GM19395 (cell line): ENCODE results near the gene MYO5C.
A peak's percentile ranks its signal among the peaks of the same experiment; 100 is the strongest.

ENCODE experiments used
- ATAC-seq: cut with Tn5 transposase; IDR thresholded peaks from one replicate; pipeline ENCODE4 v1.9.1; 2021; ENCODE audit warnings: mild to moderate bottlenecking, moderate library complexity; ENCODE audit not compliant: unreplicated experiment

The MYO5C gene

DNA sequence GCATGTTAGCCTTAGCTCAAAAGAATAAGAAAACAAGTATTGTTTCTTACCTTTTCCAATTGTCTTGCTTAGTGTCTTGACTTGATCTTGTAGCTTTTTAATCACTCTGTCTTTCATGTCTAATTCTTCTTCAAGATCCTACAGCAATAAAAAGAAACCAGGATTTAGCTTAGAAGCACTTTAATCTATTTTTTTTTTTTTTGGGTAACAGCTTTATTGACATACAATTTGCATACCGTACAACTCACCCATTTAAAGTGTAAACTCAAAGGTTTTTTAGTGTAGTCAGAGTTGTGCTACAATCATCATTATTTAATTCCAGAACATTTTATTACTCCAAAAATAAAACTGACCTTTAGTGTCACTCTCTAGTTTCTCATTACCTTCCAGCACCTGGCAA, 81.1 kb downstream of the MYO5C start:
- no peak for ATAC-seq

DNA sequence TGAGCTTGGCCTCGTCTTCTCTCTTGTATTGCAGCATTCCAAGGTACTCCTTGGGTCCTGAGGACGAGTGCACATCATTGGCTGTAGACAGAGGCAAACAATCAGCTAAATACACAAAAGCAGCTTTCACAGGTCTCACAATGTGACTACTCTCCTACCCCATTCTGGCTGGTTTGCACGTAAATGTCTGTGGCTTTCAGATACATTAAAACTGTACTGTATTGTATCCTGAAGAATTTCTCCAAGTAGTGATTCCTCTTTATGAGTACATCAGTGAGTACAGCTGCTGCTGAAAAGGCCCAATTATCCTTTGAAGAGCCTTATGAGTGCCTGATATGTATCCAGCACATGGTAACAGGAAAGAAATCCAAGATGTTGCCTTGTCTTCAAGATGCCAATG, 82.4 kb downstream of the MYO5C start:
- ATAC-seq = no peak

DNA sequence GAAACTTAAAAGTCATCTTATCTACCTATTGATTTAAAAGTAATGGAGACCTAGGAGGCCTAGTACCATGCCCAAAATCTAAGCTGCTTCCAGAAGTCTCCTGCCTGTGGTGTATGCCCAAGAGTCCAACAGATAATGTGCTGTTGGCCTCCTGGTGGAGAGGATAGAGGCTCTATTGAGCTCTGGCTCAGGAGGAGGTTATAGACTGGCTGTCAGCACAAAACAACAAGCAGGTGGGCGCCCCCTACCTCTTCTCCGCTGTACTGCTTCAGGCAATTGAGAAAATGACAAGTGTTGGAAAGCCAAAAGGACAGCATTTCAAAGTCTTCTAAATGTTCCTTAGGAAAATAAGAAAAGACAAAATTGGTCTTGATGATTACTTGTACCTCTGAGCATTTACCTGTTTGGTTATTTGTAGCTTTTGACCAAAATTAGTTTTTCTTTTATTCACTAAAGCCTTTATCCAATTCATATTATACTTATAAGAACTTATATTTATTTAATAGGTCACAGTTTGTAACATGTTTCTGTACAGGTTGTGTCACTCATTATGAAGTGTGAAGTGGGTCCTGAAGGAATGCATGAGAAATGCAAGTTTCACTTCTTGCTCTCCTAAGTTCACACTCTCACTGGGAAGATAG, 87.2 kb downstream of the MYO5C start:
- ATAC-seq = peak; percentile 80

DNA sequence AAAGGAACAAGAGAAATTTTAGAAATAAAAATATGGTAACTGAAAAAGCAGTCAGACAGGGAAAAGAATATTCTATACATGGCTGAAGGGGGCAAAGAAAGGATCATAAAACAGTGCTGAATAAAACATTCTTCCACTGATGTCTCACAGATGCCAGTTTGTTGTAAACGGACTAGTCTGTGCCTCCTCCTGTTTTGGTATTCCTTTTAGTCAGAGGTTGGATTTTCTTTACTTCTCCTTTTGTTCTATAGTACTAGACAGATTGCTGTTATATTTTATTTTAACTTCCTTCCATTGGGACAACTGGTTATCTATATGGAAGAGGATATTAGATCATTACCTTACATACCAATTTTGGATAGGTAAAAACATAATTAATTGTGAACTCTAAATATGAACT, 88.4 kb downstream of the MYO5C start:
- ATAC-seq = no peak

DNA sequence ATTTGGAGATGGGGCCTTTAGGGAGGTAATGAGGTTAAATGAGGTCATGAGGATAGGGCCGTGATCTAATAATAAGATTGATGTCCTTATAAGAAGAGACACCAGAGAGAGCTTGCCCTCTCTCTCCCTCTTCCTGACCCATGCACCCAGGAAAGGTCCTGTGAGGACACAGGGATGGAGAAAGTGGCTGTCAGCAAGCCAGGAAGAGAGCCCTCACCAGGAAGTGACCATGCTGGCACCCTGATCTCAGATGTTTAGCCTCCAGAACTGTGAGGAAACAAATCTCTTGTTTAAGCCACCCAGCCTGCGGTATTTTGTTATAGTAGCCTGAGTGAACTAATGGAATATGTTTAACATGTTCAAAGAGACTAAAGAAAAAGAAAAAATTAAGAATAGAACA, 89.2 kb downstream of the MYO5C start:
- ATAC-seq = no peak

DNA sequence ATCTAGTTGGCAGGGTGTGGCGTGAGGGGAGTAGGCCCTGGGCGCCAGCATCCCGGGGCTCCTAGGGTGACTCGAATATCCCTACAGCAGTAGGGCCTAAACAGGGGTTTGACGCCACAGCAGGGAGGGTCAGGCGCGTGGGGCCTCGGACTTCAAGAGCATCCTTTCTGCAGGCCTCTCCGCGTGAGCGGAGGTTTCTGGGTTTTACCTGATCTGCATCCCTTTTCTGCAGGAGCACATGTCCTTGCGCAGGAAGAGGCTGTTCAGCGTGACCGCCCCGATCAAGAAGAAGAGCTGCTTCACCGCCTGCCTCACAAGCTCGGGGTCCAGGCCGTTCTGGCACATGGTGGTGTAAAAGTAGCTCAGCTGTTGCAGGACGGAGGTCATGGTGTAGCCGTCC, 90.9 kb downstream of the MYO5C start:
- no peak for ATAC-seq

DNA sequence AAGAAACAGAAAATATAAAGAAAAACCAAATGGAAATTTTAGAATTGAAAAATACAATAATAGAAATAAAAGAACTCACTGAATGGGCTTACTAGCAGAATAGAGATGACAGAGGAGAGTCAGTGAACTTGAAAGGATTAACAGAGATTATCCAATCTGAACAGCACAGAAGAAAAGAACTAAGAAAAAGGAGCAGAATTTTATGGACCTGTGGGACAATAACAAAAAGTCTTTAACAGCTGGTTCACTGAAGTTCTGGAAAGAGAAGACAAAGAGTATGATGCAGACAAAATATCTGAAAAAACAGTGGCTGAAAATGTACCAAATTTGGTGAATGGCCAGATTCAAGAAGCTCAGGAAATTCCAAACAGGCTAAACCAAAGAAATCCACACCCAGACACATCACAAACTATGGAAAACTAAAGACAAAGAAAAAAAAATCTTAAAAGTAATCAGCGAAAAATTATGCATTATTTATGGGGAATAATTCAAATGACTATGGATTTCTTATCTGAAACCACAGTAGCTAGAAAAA, 94.7 kb downstream of the MYO5C start:
- ATAC-seq = no peak

DNA sequence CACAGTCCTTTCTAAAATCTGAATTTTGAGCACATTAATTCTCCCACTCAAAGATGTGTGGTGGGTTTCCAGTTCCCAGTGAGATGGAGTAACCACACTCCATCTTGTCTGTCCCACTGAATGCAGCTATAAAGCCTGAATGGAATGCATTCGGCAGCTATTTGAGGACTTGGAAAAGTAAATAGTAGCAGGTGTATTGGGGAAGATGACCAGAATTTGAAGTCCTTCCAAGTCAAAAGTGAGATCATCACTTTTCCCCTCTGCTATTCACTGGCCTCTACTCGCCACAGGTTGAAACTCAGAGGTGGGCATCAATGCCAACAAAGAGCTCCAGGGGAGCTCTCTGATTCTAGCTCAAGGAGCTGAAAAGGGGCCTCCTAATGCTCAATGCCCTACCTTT, 96.3 kb downstream of the MYO5C start:
- no peak for ATAC-seq

DNA sequence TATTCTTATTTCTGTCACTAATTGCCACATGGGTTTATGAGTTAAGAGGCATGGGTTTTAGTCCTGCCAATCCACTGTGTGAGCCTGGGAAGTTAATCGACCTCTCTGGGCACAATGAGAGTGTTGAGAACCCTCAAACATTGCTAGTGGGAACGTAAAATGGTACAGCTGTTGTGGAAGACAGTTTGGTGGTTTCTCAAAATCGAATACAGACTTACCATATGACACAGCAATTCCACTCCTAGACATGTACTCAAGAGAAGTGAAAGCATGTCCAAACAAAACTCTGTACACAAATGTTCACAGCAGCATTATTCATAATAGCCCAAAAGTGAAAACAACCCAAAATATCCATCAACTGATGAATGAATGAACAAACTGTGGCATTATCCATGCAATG, 98.7 kb downstream of the MYO5C start:
- ATAC-seq = no peak

DNA sequence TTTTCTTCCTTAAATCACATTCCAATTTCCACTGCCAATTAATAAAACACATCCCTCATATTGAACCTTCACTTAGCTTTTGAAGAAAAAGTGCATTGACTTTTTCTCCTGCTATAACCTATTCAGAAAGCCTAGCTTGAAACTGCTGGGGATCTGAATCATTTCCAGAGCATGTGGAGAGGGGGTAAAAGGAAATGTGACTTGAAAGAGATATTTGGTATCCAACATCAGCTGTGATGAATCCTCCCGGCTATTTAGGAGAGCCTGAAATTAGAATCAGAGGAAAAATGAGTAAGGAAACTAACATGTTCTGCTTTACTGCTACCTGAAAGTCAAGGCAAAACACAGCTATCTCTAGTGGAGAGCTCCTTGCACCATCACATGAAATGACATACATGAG, 101.8 kb downstream of the MYO5C start:
- no peak for ATAC-seq

DNA sequence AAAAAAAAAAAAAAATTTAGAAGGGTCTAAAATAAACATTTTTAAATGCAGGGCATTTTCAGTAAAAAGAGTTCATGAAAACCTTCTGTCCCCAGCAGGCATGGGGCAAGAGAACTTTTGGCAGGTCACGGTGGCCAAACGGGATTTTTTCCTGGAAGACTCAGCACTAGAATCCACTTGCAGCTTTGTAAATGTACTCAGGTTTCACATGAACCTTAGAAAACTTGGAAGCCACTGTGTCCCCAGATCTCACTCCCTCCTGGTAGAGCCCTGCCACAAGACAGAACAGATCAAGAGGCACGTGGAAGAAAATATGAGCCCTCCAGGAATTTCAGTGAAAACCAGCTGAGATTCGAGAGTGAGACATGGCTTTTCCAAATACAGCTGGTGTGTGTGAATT, 102.3 kb downstream of the MYO5C start:
- no peak for ATAC-seq

DNA sequence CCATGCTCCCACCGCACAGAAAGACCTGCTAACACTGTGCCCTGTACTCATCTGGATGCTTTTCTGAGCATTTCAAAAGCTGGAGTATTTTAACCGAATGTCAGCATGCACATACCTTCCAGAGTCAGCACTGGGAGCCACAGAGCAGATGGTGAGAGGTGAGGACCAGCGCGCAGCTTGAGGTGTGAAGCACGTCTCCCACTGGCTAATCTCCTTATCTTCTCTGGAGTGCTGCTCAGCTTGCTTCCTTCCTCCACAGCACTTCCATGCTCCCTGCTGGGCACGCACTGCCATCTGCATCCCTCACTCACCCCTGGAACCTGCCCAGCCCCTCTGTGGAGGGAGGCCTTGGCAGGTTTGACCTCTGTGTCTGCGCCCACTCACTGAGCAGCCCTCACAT, 104.4 kb downstream of the MYO5C start, which contains the start of gene GNB5:
Gene GNB5 (minus strand): TSS at position 186 of the 400 bp plus-strand sequence. CDS start 6,716 bp downstream, outside the sequence.
- ATAC-seq = no peak

DNA sequence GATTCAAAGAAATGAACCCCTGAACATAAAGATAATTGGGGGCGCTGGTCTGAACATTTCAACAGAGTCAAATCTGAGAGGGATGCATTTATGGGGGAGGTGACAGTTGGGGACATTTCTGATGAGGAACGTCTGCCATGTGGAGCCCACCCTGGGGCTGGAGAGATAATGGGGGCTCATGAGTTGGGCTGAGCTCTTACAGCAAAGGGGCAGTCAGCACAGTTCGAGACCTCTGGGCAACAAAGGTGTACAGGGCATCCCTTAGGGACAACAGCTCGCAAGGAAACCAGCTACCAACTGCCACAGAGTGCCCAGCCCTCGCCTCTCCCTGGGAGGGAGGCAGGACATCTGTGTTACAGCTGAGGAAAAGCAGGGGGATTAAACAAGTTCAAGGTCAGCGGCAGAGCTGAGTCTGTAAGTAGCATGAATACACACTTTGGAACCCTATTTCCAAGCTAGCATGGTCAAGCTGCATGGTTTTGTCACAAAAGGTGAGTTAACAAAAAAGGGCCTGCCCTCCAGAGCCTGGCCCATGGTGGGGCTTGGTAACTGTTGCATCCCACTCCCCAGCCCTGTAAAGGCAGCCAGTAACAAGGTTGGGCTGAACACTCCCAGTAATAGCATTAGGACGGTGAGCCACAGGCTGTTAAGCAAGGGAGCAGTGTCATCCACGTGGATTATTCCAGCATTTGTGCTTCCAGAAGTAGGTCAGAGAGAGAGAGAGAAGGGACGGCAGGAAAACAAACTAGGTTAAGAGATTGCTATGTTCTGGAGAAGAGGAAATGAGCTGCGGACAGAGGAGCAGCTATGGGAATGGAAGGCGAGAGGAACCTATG, 108.7 kb downstream of the MYO5C start:
- ATAC-seq = no peak

DNA sequence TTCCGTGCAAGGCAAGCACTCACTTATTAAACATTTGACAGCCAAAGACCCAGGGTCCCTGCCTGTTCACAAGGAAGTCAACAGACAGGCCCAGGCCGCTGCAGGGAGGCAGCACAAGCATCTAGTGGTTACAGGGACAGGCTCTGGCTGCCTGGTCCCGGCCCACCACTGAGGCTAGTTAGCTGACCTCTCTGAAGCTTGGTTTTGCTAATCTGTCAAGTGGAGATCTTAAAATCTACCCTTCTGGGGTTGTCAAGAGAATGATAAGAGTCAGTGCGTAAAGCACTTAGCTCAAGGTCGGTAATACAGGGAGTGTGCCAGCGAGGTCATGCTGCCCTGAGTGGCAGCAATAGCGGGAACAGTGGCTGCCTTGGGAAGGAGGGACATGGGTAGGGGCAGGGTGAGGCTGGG, 110.4 kb downstream of the MYO5C start:
- ATAC-seq = no peak

DNA sequence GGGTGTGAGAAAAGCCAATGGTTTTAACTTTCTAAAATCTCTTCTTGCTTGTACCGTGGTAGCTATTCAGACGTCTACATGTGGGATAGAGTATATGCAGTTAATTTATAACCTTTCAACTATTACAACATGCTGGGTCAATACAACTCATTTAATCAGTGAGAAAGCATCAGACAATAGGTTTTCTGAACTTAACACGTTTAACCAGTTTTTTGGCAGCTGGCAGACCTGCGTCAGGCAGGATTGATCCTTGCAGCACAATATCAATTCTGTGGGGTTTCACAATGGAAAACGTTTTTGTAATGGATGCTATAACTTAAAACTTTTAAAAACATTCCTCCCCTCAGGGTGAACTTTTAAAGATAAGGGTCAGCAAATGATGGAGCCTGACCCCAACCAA, 110.9 kb downstream of the MYO5C start:
- ATAC-seq = no peak

DNA sequence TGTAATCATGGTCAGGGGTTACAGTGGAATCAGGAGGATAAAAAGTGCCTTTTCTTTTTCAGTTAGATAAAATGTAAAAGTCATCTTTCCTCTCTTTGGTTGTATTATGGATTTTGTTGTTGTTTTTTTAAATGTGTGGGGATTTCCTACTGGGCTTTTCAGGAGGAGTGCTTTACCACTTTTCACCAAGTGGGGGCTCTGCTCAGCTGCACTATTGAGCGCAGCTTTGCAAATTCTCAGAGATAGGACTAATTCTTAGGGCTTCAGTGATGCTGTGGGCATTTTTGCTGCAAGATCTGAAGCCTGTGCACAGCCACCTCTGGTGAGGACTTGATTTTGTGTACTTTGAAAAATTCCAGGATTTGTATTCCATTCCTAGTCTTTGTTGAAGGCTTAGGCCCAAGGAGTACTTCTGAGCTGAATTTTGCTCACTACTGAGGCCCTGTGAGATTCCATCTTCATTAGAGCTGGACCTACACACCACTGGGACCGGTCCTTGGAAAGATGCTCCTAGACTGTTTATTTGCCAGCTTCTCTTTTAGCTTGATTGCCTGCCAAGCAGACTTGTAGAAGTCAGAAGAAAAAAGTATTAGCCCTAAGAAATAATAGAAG, 111.9 kb downstream of the MYO5C start:
- ATAC-seq = no peak

DNA sequence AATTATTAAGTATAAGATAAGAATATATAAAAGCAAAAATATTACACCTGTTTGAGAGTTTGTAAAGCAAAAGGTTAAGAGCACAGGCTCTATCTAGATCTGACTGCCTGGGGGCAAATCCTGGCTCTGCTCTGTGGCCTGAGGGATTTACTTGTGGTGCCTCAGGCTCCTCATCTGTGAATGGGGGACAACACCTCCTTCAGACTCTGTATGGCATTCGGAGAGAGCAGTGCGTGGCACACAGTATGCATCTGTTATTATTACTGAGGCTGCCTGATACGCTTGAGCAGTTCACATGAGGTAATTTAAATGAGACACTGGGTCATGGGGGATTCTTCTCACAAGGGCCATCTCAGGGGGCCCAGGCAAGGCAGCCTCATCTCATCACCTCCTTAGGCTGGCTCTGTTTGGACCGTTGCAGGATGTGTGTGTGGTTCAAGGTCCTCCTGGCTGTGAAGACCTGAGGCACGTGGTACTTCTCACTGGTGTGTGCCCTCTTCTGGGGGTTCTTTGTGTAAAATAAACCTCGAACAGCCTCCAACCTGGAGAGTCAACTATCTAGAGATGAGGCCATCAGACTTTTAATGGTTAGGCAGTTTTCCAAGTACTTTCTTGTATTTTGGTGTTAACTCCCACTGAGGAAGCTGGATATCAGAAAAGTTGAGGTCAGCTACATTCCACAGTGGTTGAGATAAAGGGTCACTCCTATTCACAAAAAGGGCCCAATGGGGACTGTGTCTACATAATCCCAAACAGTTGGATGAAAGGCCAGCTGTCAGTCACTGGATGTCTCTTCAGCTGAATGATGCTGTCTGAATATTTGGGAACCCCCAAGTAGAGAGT, 113.4 kb downstream of the MYO5C start:
- no peak for ATAC-seq

DNA sequence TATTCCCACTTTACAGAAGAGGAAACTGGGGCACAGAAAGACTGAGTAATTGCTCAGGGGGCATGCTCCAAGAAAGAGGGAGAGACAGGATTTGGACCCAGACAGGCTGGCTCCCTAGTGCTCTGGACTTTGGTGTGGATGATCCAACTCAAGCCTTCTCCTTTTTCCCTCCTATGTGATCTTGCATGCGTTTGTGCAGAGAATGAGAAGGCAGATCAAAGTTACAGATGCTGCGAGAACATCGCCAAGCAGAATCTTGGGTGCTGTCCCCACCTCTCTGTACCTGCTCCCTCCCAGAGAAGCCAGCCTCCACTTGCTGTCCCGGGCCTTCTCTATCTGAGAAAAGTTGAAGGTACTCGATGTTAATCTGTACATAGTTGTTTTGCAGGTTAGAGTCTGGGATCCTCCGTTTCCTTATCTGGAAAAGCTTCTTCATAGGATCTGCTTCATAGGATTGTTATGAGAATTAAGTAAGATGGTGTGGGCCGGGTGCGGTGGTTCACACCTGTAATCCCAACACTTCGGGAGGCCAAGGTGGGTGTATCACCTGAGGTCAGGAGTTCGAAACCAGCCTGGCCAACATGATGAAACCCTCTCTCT, 114.7 kb downstream of the MYO5C start:
- ATAC-seq = no peak

DNA sequence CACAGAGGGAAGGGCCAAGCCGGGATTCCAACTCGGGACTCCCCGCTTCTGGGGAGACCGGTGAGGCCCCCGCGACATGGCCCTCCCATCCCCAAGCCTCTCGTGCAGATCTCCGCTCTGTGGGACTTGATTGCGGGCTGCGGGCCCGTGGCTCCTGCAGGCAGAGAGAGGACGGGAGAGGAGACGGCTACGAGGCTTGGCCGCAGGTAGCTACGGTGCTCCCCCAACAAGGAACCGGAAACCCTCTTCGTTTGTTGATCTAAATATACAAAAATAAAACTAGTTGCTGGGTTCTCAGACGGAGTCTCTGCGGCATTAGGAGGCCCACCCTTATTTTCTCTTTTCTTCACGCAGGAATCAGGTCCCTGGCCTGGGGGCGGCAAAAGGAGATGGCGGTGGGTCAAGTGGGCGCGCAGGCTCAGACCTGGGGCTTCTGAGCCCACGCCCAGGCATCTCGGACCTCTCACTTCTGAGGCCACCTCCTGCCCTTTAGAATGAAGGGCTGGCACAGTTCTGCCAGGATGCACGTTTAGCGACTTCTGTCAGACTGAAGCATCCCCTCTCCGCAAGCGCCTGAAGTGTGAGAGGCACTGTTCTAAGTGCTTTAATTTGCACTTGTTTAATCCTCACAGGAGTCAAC, 115.3 kb downstream of the MYO5C start:
- ATAC-seq = peak; percentile 39
